Transverse colon (tissue), 4 donors: ENCODE data around the gene EFEMP1.

ENCODE experiments used
- EP300 ChIP-seq: sonication (generic); formaldehyde crosslinking; IDR thresholded peaks from one replicate; pipeline ENCODE4 v1.6.1; 2017; ENCODE audit warnings: antibody characterized with exemption, low read depth
- POLR2A ChIP-seq: fragments of 450-650 bp; IDR thresholded peaks from one replicate; pipeline ENCODE4 v1.6.1; 2016; ENCODE audit warnings: antibody characterized with exemption, mild to moderate bottlenecking, moderate library complexity
- POLR2AphosphoS5 ChIP-seq, 3 donors: sonication (generic); formaldehyde crosslinking; IDR thresholded peaks; one replicate each; pipeline ENCODE4 v1.6.1; 2016; ENCODE audit warnings: antibody characterized with exemption in 3 of 3
- TF ChIP-seq, protein P1 (sequence below), 5 experiments: fragments of 200-600 bp in 3 of 5; fragments of 450-650 bp in 2 of 5; sonication (generic) in 3 of 5; IDR thresholded peaks; 1 replicate in 2 of 5; 2 replicates in 3 of 5; pipeline ENCODE4 v1.5.1; 2016 to 2017; ENCODE audit warnings: antibody characterized with exemption in 5 of 5, inconsistent platforms in 3 of 5, mild to moderate bottlenecking in 2 of 5, moderate library complexity in 1 of 5

DNA sequence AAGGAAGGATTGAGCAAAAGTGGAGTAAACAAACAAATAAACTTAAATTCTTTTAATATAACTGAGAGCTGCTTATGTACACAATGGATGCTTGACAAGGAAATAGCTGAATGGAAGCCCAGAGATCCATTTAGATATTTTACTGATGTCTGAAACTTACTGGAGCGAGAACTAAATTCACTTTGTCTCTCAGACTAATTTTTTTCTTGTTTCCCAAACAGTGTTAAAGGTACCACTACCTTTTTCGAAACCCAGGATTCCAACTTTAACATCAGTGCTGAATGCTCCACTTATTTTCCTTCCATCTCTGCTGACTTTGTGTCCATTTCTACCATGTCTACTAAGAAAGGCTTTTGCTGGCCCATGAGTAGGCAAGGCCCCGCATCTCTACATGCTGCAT, 4.0 kb downstream of the EFEMP1 start:
- no peak for TF ChIP-seq POLR2A
- TF ChIP-seq, protein P1, sequence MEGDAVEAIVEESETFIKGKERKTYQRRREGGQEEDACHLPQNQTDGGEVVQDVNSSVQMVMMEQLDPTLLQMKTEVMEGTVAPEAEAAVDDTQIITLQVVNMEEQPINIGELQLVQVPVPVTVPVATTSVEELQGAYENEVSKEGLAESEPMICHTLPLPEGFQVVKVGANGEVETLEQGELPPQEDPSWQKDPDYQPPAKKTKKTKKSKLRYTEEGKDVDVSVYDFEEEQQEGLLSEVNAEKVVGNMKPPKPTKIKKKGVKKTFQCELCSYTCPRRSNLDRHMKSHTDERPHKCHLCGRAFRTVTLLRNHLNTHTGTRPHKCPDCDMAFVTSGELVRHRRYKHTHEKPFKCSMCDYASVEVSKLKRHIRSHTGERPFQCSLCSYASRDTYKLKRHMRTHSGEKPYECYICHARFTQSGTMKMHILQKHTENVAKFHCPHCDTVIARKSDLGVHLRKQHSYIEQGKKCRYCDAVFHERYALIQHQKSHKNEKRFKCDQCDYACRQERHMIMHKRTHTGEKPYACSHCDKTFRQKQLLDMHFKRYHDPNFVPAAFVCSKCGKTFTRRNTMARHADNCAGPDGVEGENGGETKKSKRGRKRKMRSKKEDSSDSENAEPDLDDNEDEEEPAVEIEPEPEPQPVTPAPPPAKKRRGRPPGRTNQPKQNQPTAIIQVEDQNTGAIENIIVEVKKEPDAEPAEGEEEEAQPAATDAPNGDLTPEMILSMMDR (IDR thresholded peaks at IDR 0.05): no peak
- no peak for TF ChIP-seq POLR2AphosphoS5 (IDR thresholded peaks at IDR 0.05)
- no peak for TF ChIP-seq EP300
